AG08396 (cell line): ENCODE data around the gene PACS2.
A peak's percentile ranks its signal among the peaks of the same experiment; 100 is the strongest.
"Not testable (repeated sequence)": the region's sequence is repeated elsewhere in the genome, so short reads cannot be mapped to it uniquely, and the experiment has no call there.

Source experiments
- DNase-seq: peaks from one replicate; pipeline ENCODE4 v3.0.0; 2012; ENCODE audit warnings: low spot score, mixed read lengths

The PACS2 gene

DNA sequence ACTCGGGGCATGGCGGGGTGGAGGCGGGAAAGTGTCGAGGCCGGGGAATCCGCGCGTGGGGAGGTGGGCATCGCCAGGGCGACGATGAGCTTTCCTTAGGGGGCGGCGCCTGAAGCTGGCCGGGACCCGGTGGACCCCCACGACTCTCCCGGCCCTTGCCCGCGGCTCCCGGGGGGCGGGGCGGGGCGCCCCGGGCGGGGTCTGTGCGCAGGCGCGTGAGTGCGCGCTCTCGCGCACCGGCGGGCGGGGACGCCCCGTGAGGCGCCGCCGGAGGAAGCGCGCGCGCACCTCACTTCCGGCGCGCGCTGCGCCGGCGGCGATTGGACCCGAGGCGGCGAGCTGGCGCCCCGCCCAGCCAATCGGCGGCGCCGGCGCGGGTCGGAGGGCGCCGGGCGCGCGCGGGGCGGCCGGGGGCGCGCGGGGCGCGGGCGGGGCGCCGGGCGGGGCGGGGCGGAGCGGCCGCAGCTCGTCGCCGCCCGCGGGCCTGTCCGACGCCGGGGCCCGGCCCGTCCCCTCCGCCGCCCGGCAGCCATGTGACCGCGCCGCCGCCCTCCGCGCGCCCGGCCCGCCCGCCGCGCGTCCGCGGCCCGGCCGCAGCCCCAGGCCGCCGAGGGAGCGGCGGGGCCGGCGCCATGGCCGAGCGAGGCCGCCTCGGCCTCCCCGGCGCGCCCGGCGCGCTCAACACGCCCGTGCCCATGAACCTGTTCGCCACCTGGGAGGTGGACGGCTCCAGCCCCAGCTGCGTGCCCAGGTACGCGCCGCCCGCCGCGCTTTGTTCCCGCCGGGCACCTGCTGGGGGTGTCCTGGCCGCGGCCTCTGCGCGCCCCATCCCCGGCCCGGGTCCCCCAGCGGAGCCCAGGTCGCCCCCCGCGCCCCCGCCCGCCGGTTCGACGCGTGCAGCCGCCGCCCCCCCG, at the start of gene PACS2:
Gene PACS2 (plus strand): TSS at position 462 of the 914 bp plus-strand sequence. CDS start 171 bp downstream, at position 633.
- DNase-seq = peak; percentile 100

DNA sequence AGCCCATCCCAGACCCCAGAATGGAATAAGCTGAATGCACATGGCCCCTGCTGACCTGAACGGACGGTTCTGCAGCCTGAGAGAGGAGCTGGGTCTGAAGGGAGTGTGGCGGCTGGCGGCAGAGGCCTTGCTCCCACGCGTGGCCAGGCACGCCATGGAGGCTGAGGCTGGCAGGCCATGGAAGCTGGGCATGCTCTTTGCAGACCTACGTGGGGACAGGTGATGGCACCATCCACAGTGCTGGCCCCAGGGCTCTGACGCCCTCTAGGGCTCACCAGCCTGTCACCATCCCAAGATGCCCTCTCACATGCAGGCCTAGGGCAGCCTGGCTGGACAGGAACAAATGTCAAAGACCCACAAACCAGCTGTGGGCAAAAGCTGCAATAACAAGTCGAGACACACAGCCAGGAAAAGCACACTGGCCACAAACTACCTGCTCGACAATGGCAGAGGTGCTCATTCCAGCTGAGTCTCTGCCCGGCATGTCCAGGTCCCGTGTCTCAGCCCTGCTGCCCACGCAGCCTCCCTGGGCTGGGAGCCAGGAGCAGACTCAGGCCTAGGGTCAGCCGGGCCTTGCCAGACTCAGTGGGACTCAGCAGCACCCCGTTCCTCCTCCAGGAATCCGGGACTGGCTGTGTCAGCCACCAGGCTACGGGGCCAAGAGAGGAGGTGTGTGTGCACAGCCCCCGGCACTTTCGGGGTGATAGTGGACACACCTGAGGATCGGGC, 46.6 kb upstream of the PACS2 start:
- peak; percentile 40 for DNase-seq

DNA sequence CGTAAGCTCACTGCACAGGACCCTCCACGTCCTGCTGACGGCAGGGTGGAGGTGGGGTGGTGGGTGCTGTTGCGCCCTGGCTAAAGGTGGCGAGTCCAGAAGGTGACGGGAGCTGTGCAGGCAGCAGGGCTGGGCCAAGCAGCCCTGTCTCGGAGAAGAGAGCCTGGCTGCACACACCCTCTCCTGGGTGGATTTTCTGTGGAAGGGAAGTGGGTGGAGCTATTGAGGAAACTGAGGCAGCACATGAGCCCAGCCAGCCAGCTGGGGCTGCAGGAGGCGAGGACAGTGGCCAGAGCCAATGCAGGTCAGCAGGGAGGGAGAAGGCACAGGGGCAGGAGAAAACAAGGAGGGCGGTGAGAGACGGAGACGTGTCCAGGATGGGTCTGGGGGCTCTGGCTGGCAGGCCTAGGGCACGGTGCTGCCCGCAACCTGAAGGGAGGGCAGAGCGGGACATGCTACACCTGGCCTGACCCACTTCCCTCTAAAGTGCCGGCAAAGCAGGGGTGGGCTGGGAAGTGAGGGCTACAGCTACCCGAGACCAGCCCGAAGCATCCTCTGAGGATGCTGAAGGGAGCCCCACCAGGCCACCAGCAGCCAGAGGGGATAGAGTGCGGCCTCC, 45.7 kb upstream of the PACS2 start:
- no peak for DNase-seq

DNA sequence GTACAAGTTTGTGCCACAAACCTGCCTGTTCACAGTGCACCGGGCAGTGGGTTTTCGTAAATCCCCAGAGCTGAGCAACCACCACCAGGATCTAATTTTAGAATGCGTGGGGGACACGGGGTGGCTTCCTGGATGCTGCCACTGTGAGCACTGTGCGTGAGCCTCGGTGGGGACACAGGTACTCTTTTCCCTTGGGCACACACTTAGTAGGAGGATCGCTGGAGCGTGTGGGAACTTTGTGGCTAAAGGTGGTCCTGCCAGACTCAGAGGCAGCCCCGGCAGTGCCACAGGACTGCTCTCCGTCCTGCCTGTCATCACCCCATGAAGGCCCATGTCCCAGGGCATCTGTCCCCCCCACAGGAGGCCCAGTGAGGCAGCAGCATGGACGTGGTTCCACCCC, 45.1 kb upstream of the PACS2 start:
- no peak for DNase-seq

DNA sequence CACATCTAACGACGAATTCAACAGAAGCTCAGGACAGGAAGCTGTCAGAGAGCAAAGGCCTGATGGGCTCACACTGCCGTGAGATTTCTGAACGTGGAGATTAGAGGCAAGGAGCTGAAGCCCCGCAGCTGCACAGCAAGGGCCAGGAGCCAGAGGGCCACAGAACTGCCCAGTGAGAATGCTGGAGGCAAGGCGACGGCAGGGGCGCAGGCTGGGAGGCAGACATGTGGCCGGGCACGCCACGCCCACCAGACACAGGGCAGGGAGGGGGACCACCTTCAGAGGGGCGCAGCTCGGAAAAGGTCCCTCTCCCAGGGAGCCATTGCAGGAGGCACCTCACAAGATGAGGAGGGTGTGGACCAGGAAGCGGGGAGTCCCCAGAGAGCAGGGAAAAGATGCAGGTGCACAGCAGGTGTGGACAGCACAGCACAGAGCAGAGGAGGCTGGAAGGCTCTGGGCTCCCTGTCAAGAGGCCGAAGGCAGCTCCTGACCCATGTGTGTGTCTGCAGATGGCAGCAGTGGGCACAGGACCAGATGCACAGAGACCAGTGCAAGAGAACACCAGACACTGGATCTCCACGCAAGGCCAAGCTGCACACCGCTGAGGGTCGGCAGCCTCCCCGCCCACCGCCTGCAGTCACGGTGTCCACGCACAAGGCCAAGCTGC, 43.2 kb upstream of the PACS2 start:
- peak; percentile 13 for DNase-seq

DNA sequence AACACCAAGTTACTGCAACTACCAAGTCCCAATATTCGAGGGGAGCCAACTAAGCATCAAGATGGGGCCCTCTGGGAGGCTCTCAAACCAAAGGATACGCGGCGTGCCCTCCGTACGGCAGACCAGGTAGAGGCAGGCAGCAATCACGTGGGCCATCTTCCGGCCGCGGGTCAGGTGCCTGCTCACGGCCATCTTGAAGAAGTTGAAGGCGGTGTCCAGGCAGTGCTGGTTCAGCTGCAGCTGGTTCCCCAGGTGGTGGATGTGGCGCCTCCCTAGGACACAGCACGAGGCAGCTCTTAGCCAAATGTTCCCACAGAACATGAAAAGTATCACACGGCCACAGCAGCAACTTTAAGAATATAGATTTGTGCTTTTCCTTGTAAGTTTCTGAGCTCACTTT, 41.9 kb upstream of the PACS2 start:
- DNase-seq = no peak

DNA sequence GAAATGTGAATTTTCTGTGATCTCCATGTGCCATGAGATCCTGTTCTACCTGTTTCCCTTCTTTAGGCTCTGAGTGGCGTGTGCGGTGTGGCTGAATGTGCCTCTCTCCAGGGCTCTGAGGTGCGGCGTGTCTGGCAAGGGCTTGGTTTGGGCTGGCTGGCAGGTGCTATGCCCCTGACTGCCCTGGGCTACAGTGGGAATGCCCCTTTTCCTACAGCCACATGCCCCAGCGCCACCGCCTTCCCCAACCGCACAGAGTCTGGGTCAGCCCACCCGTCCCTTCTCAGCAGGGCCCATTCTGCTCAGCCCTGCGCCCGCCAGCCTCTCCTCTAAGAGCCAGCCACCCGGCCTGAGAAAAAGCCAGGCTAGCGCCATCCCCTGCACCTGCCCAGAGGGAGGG, 41.5 kb upstream of the PACS2 start:
- DNase-seq = no peak

DNA sequence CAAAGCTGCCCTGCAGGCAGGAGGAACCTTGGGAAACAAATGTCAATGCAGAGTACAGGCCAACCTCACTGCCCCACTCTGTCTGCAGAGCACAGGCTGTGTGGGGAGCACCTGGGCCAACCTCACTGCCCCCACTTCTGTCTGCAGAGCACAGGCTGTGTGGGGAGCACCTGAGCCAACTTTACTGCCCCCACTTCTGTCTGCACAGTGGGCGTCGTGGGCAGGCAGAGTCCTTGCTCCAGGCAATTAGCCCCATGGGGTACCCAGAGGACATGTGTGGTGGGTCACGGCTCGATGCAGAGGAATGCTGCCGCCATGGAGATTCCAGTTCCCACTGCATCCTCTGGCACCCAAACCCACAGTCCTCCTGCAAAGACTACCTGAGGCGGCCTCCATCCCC, 39.9 kb upstream of the PACS2 start:
- DNase-seq = no peak

DNA sequence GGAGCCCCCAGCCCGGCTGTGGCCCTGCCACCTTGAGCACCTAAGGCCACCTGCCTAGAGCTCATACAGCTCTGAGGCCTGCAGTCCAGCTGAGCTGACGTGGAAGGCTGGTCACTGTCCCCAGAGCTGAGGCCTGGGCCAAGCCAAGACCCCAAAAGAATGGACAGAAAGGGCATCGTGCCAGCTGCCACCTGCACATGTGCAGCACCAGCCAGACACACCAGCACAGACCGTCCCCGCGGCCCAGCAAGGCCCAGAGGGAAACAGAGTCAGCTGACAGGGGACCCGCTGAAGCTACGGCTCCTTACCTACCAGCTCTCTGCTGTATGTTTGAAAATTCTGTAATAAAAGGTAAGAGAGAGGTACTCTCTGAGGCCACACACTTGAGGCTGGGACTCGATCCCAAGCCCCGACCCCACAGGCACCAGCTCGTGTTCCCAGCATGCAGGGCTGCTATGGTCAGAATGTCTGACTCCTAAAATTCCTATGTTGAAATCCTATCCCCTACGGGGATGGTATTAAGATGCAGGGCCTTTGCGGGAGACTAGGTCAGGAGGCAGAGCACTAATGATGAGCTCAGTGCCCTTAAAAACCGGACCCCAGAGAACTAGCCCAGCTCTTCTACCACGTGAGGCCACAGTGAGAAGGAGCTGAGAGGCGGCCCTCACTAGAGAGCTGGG, 39.1 kb upstream of the PACS2 start:
- peak; percentile 68 for DNase-seq

DNA sequence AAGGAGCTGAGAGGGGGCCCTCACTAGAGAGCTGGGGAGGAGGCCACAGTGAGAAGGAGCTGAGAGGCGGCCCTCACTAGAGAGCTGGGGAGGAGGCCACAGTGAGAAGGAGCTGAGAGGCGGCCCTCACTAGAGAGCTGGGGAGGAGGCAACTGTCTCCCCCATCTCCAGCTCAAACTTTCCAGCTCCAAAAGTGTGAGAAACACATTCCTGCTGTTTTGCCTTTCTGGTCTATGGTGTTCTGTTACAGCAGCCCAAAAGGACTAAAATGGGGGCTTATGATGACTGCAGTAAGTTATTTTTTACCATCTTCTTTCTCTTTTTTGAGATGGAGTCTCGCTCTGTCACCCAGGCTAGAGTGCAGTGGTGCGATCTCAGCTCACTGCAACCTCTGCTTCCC, 37.1 kb upstream of the PACS2 start:
- not testable (repeated sequence) for DNase-seq

DNA sequence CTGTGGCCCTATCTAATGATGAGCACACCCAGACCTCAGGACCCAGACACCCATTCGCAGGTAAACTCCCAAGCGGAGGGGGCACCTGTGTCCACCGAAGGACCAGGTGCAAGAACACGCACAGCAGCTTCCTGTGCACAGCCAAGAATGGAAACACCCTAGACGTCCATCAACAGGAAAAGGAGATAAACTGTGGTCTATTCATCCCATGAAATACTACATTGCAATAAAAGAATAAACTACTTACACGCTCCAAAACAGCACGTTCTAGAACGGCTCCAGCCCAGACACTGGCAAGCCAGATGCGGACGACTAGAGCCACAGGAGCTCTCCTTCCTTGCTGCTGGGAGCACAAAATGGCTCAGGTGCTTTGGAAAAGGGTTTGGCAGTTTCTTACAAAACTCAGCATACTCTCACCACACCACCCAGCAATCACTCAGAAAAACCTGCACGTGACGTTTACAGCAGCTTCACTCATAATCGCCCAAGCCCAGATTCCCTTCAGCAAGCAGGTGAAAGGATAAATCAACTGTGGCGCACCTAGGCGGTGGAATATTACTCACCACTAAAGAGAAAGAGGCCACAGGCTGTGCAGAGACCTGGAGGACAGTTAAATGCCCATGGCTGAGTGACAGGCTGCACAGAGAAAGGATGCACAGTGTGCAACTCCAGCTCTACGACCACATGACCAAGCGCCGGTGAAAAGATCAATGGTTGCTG, 34.7 kb upstream of the PACS2 start:
- DNase-seq = no peak

DNA sequence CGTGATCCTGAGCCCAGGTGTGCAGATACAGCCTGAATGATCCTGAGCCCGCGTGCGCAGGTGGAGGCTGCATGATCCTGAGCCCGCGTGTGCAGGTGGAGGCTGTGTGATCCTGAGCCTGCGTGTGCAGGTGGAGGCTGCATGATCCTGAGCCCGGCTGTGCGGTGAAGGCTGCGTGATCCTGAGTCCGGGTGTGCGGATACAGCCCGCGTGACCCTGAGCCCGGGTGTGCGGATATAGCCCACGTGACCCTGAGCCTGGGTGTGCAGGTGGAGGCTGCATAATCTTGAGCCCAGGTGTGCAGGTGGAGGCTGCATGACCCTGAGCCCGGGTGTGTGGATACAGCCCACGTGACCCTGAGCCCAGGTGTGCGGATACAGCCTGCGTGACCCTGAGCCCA, 34.0 kb upstream of the PACS2 start:
- no peak for DNase-seq

DNA sequence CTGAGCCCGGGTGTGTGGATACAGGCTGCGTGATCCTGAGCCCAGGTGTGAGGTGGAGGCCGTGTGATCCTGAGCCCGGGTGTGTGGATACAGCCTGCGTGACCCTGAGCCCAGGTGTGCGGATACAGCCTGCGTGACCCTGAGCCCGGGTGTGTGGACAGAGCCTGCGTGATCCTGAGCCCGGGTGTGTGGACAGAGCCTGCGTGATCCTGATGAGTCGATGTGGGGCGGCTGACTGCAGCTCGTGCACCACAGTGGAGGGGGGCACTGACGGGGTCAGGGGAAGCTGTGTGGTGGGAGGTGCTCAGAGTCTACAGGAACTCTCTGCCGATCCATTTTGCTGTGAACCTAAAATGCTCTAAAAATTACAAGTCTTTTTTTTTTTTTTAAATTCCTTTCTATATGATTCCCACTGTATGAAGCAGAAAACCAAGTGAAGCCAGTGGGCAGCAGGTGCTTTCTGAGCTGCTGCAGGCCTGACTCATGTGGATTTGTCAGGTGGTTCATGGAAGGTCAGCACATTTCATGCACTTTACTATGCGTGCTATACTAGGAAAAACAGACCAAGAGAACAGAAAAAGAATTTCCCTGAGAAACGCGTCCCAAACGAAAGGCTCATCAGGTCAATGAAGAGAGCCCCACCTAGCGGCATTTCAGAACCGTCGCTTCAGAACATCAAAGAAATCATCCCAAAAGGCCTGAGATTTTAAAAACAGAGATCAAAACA, 33.0 kb upstream of the PACS2 start:
- DNase-seq = peak; percentile 74

DNA sequence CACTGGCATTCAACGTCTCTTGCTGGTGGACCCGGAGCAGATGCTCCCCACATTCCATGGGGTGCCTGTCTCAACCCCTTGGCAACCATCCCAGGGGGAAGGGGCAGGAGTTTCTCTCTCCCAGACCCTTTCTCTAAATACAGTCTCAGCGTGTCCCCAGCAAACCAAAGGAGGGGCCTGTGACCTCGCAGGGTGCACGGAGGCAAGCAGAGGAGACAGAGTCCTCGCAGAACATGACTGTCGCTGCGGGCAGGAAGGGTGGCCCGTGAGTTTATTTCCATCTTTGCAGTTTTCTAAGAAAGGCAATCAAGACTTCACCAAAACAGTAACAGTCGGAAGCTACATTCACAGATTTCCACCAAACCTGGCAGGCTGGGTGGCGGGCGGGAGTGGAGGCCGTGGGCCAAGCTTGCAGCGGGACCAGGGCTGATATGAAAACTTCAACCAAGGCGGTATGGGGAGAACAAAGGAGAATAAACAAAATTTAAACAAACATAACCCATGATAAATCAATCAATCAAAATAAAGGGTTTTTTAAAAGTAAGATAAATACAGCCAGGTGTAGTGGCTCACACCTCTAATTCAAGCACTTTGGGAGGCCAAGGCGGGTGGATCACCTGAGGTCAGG, 32.3 kb upstream of the PACS2 start:
- DNase-seq = no peak

DNA sequence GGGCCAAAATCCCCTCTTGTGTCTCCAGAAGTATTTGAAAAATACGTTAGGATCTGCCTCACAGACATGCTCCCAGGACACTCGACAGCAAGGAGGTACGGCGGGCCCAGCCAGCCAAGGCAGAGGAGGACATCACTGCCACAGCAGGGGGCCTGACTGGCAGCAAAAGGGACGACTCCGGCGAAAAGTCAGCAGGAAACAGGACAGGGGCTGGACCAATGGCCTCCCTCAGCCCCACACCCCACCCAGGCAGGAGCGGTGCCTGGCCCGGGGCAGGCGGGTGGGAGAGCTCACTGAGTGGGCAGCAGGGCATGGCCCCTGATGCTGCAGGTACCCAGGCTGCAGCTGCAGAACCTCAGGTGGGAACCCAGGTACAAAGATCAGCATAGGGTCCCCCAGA, 31.5 kb upstream of the PACS2 start:
- DNase-seq = no peak

DNA sequence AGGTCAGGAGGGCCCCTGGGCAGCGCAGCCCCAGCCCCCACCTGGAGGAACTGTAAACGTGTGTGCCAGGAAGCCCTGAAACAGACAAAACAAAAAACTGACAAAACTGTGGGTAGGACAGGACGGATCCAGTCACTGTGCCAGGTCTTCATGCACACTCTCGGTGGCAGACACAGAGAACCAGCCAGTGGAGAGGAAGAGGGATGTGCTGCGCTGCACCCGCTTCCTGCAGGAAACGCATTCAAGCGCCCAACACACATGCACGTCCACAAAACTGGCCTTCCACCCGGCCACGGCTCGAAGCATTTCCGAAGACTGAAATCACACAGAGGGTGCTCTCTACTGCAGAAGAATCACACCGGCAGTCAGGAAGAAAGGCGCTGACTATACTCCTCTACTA, 30.6 kb upstream of the PACS2 start:
- no peak for DNase-seq

DNA sequence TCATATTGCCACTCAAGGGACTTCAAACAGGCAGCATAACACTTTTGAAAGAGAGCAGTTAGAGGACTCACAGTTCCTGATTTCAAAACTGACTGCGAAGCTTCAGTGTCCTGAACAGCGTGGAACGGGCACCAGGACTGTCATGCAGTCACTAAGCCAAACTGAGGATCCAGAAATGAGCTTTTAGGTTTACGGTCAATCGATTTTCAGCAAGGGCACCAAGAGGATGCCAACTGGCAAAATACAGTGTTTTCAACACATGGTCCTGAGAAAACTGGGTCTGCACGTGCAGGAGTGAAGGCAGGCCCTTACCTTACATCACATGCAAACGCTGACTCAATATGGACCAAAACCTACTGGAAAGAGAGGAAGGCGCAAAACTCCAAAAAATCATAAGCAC, 29.4 kb upstream of the PACS2 start:
- no peak for DNase-seq

DNA sequence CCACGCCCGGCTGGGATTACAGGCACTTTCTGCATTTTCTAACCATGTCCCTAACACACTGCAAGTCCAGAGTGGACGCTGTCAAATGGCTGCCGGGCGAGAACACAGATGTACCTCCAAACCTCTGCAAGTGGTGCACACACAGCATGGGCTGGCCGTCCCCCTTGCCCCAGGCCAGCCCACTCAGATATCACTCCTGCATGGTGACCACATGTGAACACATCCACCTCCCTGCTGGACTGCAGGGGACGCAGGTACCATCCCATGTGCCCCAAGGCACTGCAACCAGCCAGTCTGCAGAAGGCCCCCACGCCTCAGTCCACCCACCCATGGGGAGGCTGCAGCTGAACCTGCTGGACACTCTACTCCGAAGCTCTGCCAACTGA, 27.8 kb upstream of the PACS2 start:
- no peak for DNase-seq

DNA sequence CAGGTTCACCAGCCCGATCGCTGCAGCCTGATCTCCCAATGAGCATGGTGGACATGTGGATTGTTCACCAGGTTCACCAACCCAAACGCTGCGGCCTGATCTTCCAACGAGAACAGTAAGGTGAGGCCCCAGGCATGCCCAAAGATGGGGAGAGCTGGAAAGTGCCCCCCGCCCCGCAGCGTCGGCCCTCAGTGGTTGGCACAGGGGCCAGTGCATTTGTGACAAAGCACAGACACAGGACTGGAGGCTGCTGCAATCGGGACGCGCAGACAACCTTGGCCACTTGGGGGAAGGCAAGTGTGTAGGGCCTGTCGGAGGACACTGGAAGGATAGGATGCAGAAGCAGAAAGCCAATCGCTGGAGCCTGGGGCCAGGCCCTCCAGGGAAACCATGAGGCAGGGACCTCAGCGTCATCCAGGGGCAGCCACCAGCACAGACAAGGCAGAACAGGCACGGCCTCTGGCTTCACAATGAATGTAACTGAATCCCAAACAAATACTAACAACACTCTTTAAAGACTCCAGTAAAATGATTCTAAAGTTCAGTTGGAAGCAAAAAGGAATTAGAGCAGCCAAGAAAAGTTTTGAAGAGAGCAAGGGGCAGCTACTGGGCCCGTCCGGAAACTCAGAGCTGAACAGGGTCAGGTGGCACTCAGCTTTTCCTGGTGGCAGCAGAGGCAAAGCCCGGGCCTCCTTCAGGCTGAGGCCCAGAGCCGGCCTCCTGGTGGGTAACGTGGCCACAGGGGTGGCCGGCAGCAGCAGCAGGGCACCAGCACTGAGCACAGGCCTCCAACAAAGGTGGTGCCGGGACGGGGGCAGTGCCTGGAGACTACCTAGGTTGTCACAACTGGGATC, 27.1 kb upstream of the PACS2 start:
- DNase-seq = no peak
